Activated T-helper 17 cell treated with anti-CD3 and anti-CD28 coated beads, Interleukin-2, amount 50 U/mL, for 72 hours (primary cell): Measurements from ENCODE around the gene DHFR. TPM values are rescaled to one million over a fixed set of nuclear protein-coding genes. Genes with fewer than 3 reads are reported as not detected.
"Not testable (repeated sequence)": the region's sequence is repeated elsewhere in the genome, so short reads cannot be mapped to it uniquely, and the experiment has no call there.

ENCODE experiments used
- ATAC-seq: fragments of 150-1000 bp; cut with Tn5 transposase; replicated peaks from 2 replicates; pipeline ENCODE4 v1.10.0; 2021; ENCODE audit warnings: mild to moderate bottlenecking, moderate library complexity
- H3K27ac Mint-ChIP-seq: one replicate; pipeline ENCODE4 v1.8.0; 2022; ENCODE audit warnings: mixed read lengths
- H3K27me3 Mint-ChIP-seq: one replicate; pipeline ENCODE4 v1.8.0; 2022; ENCODE audit warnings: mixed read lengths
- H3K36me3 Mint-ChIP-seq: one replicate; pipeline ENCODE4 v1.8.0; 2022; ENCODE audit warnings: low read depth, mild to moderate bottlenecking, mixed read lengths
- H3K4me1 Mint-ChIP-seq: one replicate; pipeline ENCODE4 v1.8.0; 2022; ENCODE audit warnings: mixed read lengths
- H3K4me3 Mint-ChIP-seq: one replicate; pipeline ENCODE4 v1.8.0; 2022; ENCODE audit warnings: mild to moderate bottlenecking, mixed read lengths
- H3K9me3 Mint-ChIP-seq: one replicate; pipeline ENCODE4 v1.8.0; 2022; ENCODE audit warnings: mixed read lengths
- total RNA-seq, 2 donors: library from RNA; stranded (reverse); gene quantifications; one replicate each; pipeline ENCODE4 v1.2.3, GENCODE V29; 2022

Gene DHFR
- total RNA-seq, 2 donors from 2014 or later = 71.9 to 80.2 TPM

GRCh38 chr5:80668016-80668969, 13.5 kb upstream of the DHFR start:
- no peak overlapping the region for H3K27ac Mint-ChIP-seq
- peaks cover 79% of the 10 kb centered on the region for H3K36me3 Mint-ChIP-seq
- H3K4me3 Mint-ChIP-seq = no peak overlapping the region
- ATAC-seq = no peak
- H3K9me3 Mint-ChIP-seq = no peaks in the 10 kb centered on the region
- peaks cover 17% of the 10 kb centered on the region for H3K4me1 Mint-ChIP-seq
- H3K27me3 Mint-ChIP-seq = no peaks in the 10 kb centered on the region

- no peaks in the 10 kb centered on the region for H3K9me3 Mint-ChIP-seq
- peaks cover 17% of the 10 kb centered on the region for H3K4me1 Mint-ChIP-seq
- no peak overlapping the region for H3K27ac Mint-ChIP-seq
- H3K27me3 Mint-ChIP-seq = no peaks in the 10 kb centered on the region
- no peak overlapping the region for H3K4me3 Mint-ChIP-seq
- ATAC-seq = no peak
- peaks cover 79% of the 10 kb centered on the region for H3K36me3 Mint-ChIP-seq
These were observed 12.6 kb upstream of the DHFR start for GRCh38 chr5:80667384-80667783.

GRCh38 chr5:80665057-80665456, 10.3 kb upstream of the DHFR start:
- Mint-ChIP-seq H3K27ac (no peak overlapping the region), H3K27me3 (no peaks in the 10 kb centered on the region), H3K4me3 (no peak overlapping the region), H3K36me3 (peaks cover 79% of the 10 kb centered on the region), H3K4me1 (peaks cover 5% of the 10 kb centered on the region), H3K9me3 (no peaks in the 10 kb centered on the region)
- ATAC-seq = no peak

- H3K4me1 Mint-ChIP-seq = peaks cover 5% of the 10 kb centered on the region
- H3K36me3 Mint-ChIP-seq = peaks cover 95% of the 10 kb centered on the region
- no peak for ATAC-seq
- no peak overlapping the region for H3K27ac Mint-ChIP-seq
- H3K27me3 Mint-ChIP-seq = no peaks in the 10 kb centered on the region
- no peak overlapping the region for H3K4me3 Mint-ChIP-seq
- no peaks in the 10 kb centered on the region for H3K9me3 Mint-ChIP-seq
These were observed 7.3 kb upstream of the DHFR start for GRCh38 chr5:80662108-80662507.

GRCh38 chr5:80660661-80661060, 5.9 kb upstream of the DHFR start:
- Mint-ChIP-seq H3K36me3 (peaks cover 97% of the 10 kb centered on the region), H3K4me1 (peaks cover 11% of the 10 kb centered on the region)
- not testable (repeated sequence) for H3K27me3 Mint-ChIP-seq, H3K9me3 Mint-ChIP-seq, H3K4me3 Mint-ChIP-seq, H3K27ac Mint-ChIP-seq, ATAC-seq

GRCh38 chr5:80659106-80659505, 4.3 kb upstream of the DHFR start:
- Mint-ChIP-seq H3K4me1 (peaks cover 9% of the 10 kb centered on the region), H3K9me3 (no peaks in the 10 kb centered on the region), H3K36me3 (peaks cover 89% of the 10 kb centered on the region), H3K27me3 (no peaks in the 10 kb centered on the region), H3K4me3 (no peak overlapping the region), H3K27ac (no peak overlapping the region)
- ATAC-seq = no peak

- peaks cover 13% of the 10 kb centered on the region for H3K4me1 Mint-ChIP-seq
- H3K4me3 Mint-ChIP-seq = no peak overlapping the region
- H3K27ac Mint-ChIP-seq = peak overlapping the region; percentile 96
- ATAC-seq = no peak
- H3K27me3 Mint-ChIP-seq = no peaks in the 10 kb centered on the region
- peaks cover 62% of the 10 kb centered on the region for H3K36me3 Mint-ChIP-seq
- H3K9me3 Mint-ChIP-seq = no peaks in the 10 kb centered on the region
These were observed 1.6 kb upstream of the DHFR start for GRCh38 chr5:80656425-80656824.

GRCh38 chr5:80655231-80655774, 520 bp upstream of the DHFR start:
- H3K27me3 Mint-ChIP-seq = no peaks in the 10 kb centered on the region
- peaks cover 13% of the 10 kb centered on the region for H3K4me1 Mint-ChIP-seq
- H3K4me3 Mint-ChIP-seq = no peak overlapping the region
- ATAC-seq = no peak
- peaks cover 51% of the 10 kb centered on the region for H3K36me3 Mint-ChIP-seq
- peak overlapping the region; percentile 96 for H3K27ac Mint-ChIP-seq
- H3K9me3 Mint-ChIP-seq = no peaks in the 10 kb centered on the region

GRCh38 chr5:80654054-80654390, 761 bp downstream of the DHFR start:
- Mint-ChIP-seq H3K36me3 (peaks cover 38% of the 10 kb centered on the region), H3K27me3 (no peaks in the 10 kb centered on the region), H3K9me3 (no peaks in the 10 kb centered on the region), H3K4me3 (no peak overlapping the region), H3K4me1 (peaks cover 13% of the 10 kb centered on the region), H3K27ac (peak overlapping the region; percentile 90)
- no peak for ATAC-seq

GRCh38 chr5:80653502-80653901, 1.3 kb downstream of the DHFR start:
- Mint-ChIP-seq H3K36me3 (peaks cover 35% of the 10 kb centered on the region), H3K27me3 (no peaks in the 10 kb centered on the region), H3K9me3 (no peaks in the 10 kb centered on the region), H3K4me3 (no peak overlapping the region), H3K27ac (peak overlapping the region; percentile 90), H3K4me1 (peaks cover 13% of the 10 kb centered on the region)
- ATAC-seq = no peak

- Mint-ChIP-seq H3K9me3 (no peaks in the 10 kb centered on the region), H3K36me3 (no peaks in the 10 kb centered on the region), H3K4me1 (peaks cover 6% of the 10 kb centered on the region), H3K27ac (no peak overlapping the region), H3K27me3 (no peaks in the 10 kb centered on the region), H3K4me3 (no peak overlapping the region)
- ATAC-seq = no peak
These were observed 7.9 kb downstream of the DHFR start for GRCh38 chr5:80646926-80647325.

GRCh38 chr5:80644900-80645299, 9.9 kb downstream of the DHFR start:
- no peak overlapping the region for H3K27ac Mint-ChIP-seq
- no peaks in the 10 kb centered on the region for H3K36me3 Mint-ChIP-seq
- no peak for ATAC-seq
- no peaks in the 10 kb centered on the region for H3K27me3 Mint-ChIP-seq
- no peaks in the 10 kb centered on the region for H3K9me3 Mint-ChIP-seq
- H3K4me1 Mint-ChIP-seq = peaks cover 6% of the 10 kb centered on the region
- H3K4me3 Mint-ChIP-seq = no peak overlapping the region

- H3K9me3 Mint-ChIP-seq = no peaks in the 10 kb centered on the region
- ATAC-seq = no peak
- no peak overlapping the region for H3K27ac Mint-ChIP-seq
- H3K4me3 Mint-ChIP-seq = no peak overlapping the region
- no peaks in the 10 kb centered on the region for H3K36me3 Mint-ChIP-seq
- H3K27me3 Mint-ChIP-seq = no peaks in the 10 kb centered on the region
- H3K4me1 Mint-ChIP-seq = peaks cover 10% of the 10 kb centered on the region
These were observed 13.4 kb downstream of the DHFR start for GRCh38 chr5:80641353-80641752.

- ATAC-seq = no peak
- Mint-ChIP-seq H3K27ac (no peak overlapping the region), H3K4me1 (no peaks in the 10 kb centered on the region)
These were observed 20.6 kb downstream of the DHFR start for GRCh38 chr5:80634193-80634592.

GRCh38 chr5:80632700-80633099, 22.1 kb downstream of the DHFR start:
- Mint-ChIP-seq H3K27me3 (no peaks in the 10 kb centered on the region), H3K4me3 (no peak overlapping the region), H3K9me3 (no peaks in the 10 kb centered on the region), H3K27ac (no peak overlapping the region), H3K4me1 (no peaks in the 10 kb centered on the region), H3K36me3 (no peaks in the 10 kb centered on the region)
- ATAC-seq = no peak

More at GRCh38 chr5:80634193-80634592, 20.6 kb downstream of the DHFR start:
- H3K9me3 Mint-ChIP-seq = no peaks in the 10 kb centered on the region
- no peak overlapping the region for H3K4me3 Mint-ChIP-seq
- no peaks in the 10 kb centered on the region for H3K27me3 Mint-ChIP-seq
- H3K36me3 Mint-ChIP-seq = no peaks in the 10 kb centered on the region
